Esophagus muscularis mucosa (tissue), 3 donors: ENCODE measurements around the gene PARD6B.

ENCODE experiments used
- CTCF ChIP-seq, 3 experiments: fragments of 200-600 bp in 2 of 3; fragments of 450-650 bp in 1 of 3; sonication (generic) in 2 of 3; IDR thresholded peaks; one replicate each; pipeline ENCODE4 v1.5.1; 2017 to 2019; ENCODE audit warnings: antibody characterized with exemption in 3 of 3, mild to moderate bottlenecking in 2 of 3, moderate library complexity in 1 of 3
- POLR2A ChIP-seq: fragments of 450-650 bp; IDR thresholded peaks from one replicate; pipeline ENCODE4 v1.6.1; 2017; ENCODE audit warnings: antibody characterized with exemption, moderate library complexity, mild to moderate bottlenecking, low read depth

- TF ChIP-seq CTCF (IDR thresholded peaks at IDR 0.05), result no peak
- no peak for TF ChIP-seq POLR2A
Observed at GRCh38 chr20:50710492-50711063, 20.8 kb upstream of the PARD6B start.
